Raji (cell line): ENCODE results near the gene CYS1.

Experiments used
- POLR2A ChIP-seq: IDR thresholded peaks from 2 replicates; pipeline ENCODE4 v1.6.1; 2011; ENCODE audit warnings: low read depth, low read length, control low read depth; ENCODE audit not compliant: insufficient read depth

The CYS1 gene, protein sequence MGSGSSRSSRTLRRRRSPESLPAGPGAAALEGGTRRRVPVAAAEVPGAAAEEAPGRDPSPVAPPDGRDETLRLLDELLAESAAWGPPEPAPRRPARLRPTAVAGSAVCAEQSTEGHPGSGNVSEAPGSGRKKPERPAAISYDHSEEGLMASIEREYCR

DNA sequence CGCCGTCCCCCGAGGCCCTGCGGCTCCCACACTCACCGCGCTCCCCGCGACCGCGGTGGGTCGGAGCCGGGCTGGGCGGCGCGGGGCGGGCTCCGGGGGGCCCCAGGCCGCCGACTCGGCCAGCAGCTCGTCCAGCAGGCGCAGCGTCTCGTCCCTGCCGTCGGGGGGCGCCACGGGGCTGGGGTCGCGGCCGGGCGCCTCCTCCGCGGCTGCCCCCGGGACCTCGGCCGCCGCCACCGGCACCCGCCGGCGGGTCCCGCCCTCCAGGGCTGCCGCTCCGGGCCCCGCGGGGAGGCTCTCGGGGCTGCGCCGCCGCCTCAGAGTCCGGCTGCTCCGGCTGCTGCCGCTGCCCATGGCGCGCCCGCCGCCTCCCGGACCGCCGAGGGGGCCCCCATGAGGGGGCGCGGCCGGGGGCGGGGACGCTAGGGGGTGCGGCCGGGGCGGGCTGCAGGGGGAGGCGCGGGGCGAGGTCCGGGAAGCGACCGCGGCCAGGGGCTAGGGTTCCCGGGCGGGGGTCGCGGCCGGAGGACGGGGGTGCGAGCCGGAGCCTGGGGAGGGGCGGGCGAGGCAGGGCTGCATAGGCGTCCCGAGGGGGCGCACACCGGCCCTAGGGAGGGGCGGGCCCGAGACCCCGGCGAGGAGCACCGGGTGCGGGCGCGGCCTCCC lies at the start of gene CYS1:
Gene CYS1, minus strand, starts transcription at position 542 of the 666 bp plus-strand sequence. Its CDS starts 188 bp downstream, at position 354.
- TF ChIP-seq POLR2A, result no peak

DNA sequence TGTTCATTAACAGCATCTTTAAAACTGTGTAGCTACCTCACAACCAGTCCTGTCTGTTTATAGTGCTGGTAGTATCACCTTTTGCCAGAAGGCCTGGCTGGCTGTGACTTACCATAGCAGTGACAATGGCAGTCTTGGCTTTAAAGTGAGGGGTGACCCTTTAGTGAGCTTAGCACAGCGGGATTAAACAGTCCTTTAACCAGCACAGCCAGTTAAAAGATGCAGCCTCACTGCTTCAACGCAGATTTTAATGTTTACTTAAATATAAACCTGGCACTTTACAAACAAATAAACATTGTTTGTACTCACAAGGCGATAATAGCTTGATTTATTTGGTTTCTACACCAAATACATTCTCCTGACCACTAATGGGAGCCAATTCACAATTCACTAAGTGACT lies 49.3 kb upstream of the CYS1 start:
- TF ChIP-seq POLR2A, result no peak

DNA sequence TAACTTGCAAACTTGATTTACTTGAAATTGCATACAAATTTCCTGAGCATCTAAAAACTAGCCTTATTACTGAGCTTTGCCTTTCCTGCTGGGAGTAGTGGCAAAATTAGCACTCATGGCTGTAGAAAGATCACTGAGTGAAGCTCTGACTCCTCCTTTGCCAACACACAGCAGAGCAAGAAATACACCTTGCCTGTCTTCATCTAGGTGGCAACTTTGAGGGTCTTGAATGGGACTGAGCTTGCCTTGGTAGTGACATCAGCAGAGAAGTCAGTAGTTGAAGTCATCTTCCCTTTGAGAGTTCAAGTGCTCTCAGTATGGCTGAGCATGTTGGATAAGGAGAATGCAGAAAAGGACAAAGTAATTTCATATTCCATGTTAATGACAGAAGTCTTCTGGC lies 48.2 kb upstream of the CYS1 start:
- no peak for TF ChIP-seq POLR2A

DNA sequence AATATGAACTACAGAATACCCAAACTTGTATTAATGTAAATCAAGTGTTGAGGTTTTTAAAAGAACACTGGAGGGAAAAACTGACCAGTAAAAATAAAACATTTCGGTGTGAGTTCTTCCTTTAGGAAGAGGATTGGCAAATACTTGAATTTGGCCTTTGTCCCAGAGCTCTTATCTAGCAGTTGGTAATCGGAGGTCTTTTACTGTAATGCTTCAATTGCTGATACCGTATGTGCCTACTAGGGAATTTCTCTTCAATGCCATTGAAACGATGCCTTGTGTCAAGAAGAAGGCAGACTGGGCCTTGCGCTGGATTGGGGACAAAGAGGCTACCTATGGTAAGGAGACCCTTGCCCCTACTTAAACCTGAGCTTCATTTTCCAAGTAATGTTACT lies 46.4 kb upstream of the CYS1 start:
- no peak for TF ChIP-seq POLR2A

DNA sequence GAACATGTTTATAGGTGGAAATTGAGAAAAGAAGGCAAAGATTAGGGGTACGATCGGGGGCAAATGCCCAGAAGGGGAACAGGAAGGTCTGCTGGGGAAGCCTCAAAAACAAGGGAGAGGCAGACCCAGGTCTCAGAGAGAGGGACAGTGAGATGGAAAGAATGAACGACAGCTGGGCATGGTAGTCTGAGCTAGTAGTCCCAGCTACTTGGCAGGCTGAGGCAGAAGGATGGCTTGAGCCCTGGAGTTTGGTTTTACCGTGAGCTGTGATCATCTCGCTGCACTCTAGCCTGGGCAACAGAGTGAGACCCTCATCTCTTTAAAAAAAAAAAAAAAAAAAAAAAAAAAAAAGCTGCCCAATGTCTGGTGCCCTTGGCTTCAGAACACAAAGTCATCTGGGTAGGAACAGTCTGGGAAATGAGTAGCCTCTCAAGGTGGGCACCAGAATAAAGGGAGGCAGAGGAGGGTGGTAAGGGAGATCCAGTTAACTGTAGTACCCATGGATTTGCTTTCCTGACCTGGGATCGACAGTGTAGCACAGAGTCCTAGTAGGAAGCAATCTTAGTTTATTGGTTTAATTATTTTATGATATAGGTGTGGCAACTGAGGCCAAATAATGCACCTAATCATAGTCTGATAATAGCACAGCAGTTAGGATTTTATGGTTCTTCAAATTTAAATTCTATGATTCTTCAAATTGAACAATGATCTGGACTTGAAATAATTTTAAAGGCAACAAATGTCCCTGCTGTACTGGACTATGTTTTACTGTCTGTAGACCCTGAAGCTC lies 45.8 kb upstream of the CYS1 start:
- no peak for TF ChIP-seq POLR2A

DNA sequence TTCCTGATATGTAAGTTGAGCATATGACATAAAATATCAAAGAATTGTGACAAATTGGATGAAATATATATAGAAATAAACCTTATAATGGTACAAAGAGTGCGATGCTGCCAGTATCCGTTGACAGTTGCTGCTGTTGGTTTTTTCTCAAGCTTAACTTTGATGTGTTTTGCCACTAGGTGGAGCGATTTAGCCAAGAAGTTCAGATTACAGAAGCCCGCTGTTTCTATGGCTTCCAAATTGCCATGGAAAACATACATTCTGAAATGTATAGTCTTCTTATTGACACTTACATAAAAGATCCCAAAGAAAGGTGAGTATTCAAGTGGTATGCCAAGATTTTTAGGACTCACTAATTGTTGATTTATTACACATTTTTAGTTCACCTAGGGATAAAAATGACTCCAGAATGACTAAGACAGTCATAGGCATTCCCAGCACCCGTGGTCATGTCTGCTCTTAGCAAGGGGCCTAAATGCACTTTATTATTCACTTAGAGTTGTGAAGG lies 44.4 kb upstream of the CYS1 start:
- no peak for TF ChIP-seq POLR2A

DNA sequence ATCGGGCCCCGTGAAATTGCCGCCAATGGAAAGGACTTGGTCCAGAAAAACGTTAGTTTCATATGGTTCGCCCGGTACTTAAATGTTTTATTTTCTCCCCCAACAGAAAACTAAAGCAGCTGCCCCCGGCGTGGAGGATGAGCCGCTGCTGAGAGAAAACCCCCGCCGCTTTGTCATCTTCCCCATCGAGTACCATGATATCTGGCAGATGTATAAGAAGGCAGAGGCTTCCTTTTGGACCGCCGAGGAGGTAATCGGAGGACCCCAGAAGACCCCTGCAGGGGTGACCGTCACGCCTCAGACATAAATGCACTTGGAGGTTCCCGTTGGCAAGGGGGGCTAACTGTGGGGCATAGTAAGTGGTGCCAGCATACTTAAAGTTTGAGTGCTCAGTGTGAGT lies 43.1 kb upstream of the CYS1 start:
- TF ChIP-seq POLR2A, result no peak

DNA sequence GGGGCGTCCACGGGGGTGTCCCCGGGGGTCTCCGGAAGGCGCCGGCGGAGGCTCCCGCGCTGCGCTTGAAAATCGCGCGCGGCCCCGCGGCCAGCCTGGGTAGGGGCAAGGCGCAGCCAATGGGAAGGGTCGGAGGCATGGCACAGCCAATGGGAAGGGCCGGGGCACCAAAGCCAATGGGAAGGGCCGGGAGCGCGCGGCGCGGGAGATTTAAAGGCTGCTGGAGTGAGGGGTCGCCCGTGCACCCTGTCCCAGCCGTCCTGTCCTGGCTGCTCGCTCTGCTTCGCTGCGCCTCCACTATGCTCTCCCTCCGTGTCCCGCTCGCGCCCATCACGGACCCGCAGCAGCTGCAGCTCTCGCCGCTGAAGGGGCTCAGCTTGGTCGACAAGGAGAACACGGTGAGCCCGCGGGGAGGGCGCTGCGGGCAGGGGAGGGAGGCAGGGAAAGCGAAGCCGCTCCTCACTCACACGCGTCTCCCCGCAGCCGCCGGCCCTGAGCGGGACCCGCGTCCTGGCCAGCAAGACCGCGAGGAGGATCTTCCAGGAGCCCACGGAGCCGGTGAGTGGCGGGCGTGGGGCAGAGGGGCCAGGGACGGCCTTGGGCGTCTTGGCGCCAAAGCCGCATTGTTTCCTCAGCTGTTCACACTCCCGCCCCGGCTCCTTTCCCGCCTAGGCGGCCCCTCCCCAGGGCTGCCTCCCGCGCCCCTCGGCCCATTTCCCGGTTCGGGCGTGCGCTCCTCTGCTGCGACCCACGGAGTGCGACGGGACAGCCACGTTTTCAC lies 42.5 kb upstream of the CYS1 start, which contains the start of gene RRM2:
Gene RRM2, plus strand, starts transcription at position 240 of the 781 bp plus-strand sequence. Its CDS starts 60 bp downstream, at position 300.
- TF ChIP-seq POLR2A, result peak; percentile 100

DNA sequence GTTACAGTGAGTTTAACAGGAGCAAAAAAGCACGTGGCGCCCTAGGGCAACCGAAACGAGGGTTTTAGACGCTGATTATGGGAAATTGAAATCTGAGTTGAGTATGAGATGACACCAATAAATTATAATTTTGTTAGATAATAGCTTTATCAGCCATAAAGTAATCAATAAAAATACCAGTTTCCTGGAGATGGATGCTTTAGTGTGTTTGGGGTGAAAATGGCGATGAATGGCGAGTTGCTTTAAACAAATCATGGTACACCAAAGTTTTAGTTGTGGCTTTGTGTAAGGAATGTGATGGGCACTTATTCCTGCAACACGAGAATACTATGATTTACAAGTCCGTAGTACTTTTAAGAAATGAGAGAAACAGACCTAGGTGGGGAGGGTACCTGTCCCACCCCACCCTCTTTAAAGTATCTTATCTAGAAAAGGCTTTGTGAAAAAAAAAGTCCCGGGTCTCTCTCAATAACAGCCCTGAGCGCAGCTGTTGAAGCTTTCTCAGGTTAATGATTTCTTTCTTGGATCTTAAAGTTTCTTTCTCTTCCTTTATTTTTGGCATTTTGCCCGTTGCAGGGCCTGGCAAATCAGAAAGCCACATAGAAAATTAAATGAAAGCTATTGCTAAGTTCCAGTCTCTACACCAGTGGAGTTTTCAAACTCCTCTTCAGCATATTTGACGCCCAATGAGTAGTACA lies 40.8 kb upstream of the CYS1 start:
- no peak for TF ChIP-seq POLR2A

DNA sequence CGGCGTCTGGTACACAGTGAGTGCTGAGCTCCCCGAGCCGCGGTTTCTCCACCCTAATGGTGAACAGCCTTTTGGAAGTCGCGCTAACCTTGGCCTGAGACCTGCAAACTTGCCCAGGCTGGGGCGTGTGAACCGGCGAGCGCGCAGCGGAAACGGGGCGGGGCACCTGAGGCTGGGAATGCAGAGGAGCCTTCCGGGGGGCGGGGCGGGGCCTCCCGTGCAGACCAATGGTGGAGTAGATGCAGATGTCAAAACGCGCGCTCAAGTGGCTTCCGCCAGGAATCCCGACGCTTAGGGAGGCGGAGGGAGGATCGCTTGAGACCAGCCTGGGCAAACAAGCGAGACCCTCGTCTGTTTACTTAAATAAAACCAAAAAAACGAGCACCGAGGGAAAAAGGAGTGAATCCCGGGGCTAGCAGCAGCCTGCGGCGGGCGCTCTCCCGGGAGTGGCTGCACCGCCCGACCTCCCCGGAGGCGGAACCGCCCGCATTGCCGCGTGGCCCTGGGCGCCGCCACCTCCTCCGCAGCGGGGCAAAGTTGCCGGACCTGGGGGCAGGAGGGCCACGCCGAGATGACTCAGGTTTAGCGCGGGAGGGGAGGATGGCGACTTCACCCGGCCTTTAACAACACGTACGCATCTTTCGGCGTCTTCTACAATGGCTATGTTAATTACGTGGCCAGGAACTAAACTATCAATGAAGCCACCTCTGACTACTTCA lies 40.1 kb upstream of the CYS1 start:
- TF ChIP-seq POLR2A, result peak; percentile 96

DNA sequence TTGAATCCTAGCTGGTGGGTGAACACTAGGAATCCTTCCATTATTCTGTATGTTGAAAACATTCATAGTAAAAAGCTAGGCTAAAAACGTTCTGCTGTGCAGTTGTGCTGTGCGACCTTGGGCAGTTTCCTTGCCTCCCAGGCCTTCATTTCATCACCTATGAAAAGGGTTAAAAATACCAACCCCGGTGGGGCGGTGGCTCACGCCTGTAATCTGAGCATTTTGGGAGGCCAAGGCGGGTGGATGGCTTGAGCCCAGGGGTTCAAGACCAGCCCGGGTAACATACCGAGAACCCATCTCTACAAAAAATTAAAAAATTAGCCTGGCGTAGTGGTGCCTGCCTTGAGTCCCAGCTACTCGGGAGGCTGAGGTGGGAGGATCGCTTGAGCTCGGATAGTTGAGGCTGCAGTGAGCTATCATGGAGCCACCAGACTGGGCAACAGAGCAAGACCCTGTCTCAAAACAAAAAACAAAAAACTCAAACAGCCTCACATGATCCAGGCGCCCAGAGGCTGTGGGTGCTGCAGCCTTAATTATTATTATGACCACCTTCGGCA lies 39.5 kb upstream of the CYS1 start:
- TF ChIP-seq POLR2A, result no peak

DNA sequence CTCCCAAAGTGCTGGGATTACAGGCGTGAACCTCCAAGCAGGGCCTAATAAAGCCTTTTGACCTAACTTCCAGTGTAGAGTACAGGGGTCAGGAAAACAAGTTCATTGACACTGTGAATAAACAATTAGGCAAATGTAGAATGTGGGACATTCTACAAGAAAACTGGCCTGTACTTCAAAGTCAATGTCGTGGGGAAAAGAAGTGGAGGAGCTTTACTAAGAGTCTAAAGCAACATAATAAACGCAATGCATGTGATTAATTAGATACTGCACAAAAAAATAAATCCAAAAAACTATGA lies 38.8 kb upstream of the CYS1 start:
- TF ChIP-seq POLR2A, result no peak

DNA sequence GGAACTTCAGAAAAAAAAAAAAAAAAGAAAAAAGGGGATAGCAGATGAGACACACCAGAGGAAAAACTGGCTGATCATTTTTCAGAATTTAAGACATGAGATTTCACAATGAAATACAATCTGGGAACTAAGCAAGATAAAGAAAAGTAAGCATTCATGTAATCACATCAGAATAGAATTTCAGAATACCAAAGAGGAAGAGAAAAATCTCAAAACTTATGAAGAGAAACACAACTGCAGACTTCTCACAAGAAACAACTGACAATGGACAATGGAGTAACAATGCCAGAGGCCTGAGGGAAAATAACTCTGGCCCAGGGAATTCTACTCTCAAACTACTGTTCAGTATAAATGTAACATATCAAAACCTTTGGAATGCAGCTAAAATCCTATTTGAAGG lies 29.1 kb upstream of the CYS1 start:
- TF ChIP-seq POLR2A, result no peak

DNA sequence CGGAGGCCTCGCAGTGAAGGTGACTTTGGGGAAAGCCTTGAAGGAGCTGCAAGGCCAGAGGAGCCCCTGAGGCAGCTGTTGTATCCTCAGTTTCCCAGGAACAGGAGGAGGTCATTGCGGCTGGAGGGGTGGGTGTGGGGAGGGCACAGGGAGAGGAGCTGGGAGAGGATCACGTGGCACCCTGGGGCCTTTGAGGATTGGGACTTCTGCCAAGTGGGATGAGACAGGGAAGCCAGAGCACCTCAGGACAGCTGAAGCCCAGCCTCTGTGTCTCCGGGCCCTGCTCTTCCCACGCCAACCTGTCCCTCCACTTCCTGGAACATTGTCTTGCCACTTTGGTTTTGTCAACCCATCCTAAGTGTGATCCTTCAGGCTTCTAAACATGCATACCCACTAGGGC lies 23.0 kb upstream of the CYS1 start:
- TF ChIP-seq POLR2A, result no peak
